OCI-LY3 (cell line): ENCODE results near the gene ZFAND5.

Experiments
- H2AFZ ChIP-seq: fragments of 200-600, 300-600 bp; shearing (Covaris generic); 2 replicates; pipeline ENCODE4 v1.6.0; 2014; ENCODE audit warnings: antibody characterized with exemption, low read depth, low read length
- H3K27ac ChIP-seq: fragments of 200-600, 300-600 bp; sonication (generic); 2 replicates; pipeline ENCODE4 v1.5.1; 2014; ENCODE audit warnings: mild to moderate bottlenecking, low read length, moderate library complexity, mixed read lengths
- H3K27me3 ChIP-seq: fragments of 200-600, 300-600 bp; sonication (generic); 2 replicates; pipeline ENCODE4 v1.6.1; 2014; ENCODE audit warnings: low read depth, low read length, mixed read lengths
- H3K36me3 ChIP-seq: fragments of 200-600, 300-600 bp; sonication (generic); replicated peaks from 2 replicates; pipeline ENCODE3; 2014; ENCODE audit warnings: low read depth, low read length, mixed read lengths
- H3K4me1 ChIP-seq: fragments of 300-600, 200-600 bp; sonication (generic); 2 replicates; pipeline ENCODE4 v1.6.1; 2014; ENCODE audit warnings: low read length, mixed read lengths
- H3K4me2 ChIP-seq: fragments of 200-600, 300-600 bp; sonication (generic); 2 replicates; pipeline ENCODE4 v1.6.1; 2014; ENCODE audit warnings: low read length, mixed read lengths
- H3K4me3 ChIP-seq: fragments of 300-600, 200-600 bp; sonication (generic); 2 replicates; pipeline ENCODE4 v1.5.1; 2014; ENCODE audit warnings: antibody characterized with exemption, mild to moderate bottlenecking, low read length, moderate library complexity
- H3K79me2 ChIP-seq: fragments of 300-600, 200-600 bp; shearing (Covaris generic); 2 replicates; pipeline ENCODE4 v1.6.1; 2014; ENCODE audit warnings: mild to moderate bottlenecking, low read length, mixed read lengths
- H3K9ac ChIP-seq: fragments of 300-600, 200-600 bp; shearing (Covaris generic); 2 replicates; pipeline ENCODE4 v1.6.0; 2014; ENCODE audit warnings: mild to moderate bottlenecking, low read length, moderate library complexity
- H3K9me3 ChIP-seq: fragments of 200-600, 300-600 bp; shearing (Covaris generic); 2 replicates; pipeline ENCODE4 v1.6.1; 2014; ENCODE audit warnings: low read length, mixed read lengths; ENCODE audit not compliant: insufficient read depth
- H4K20me1 ChIP-seq: fragments of 200-600, 300-600 bp; sonication (generic); 2 replicates; pipeline ENCODE4 v1.6.1; 2016; ENCODE audit warnings: low read length, mixed read lengths; ENCODE audit not compliant: insufficient read depth
- CTCF ChIP-seq: fragments of 200-600, 300-600 bp; sonication (generic); IDR thresholded peaks from 2 replicates; pipeline ENCODE4 v1.5.1; 2014; ENCODE audit warnings: antibody characterized with exemption, low read length, low read depth
- EZH2phosphoT487 ChIP-seq: fragments of 200-600 bp; shearing (Covaris generic); IDR thresholded peaks from 2 replicates; pipeline ENCODE4 v1.6.1; 2018; ENCODE audit warnings: antibody characterized with exemption, mixed run types, low read depth

The ZFAND5 gene

GRCh38 chr9:72352911-72353388, 12.1 kb downstream of the ZFAND5 start:
- no peak overlapping the region for H3K4me3 ChIP-seq
- H2AFZ ChIP-seq: no peak overlapping the region
- H3K36me3 ChIP-seq: peaks cover 55% of the 10 kb centered on the region
- no peak overlapping the region for H3K27ac ChIP-seq
- no peaks in the 10 kb centered on the region for H3K9me3 ChIP-seq
- H3K4me2 ChIP-seq: no peak overlapping the region
- H4K20me1 ChIP-seq: peaks cover 17% of the 10 kb centered on the region
- H3K27me3 ChIP-seq: no peaks in the 10 kb centered on the region
- no peaks in the 10 kb centered on the region for H3K4me1 ChIP-seq
- H3K9ac ChIP-seq: no peak overlapping the region
- TF ChIP-seq EZH2phosphoT487 (no peak), CTCF (no peak)
- H3K79me2 ChIP-seq: peaks cover 20% of the 10 kb centered on the region

GRCh38 chr9:72351538-72352453, 13.2 kb downstream of the ZFAND5 start:
- H3K9me3 ChIP-seq: no peaks in the 10 kb centered on the region
- peaks cover 8% of the 10 kb centered on the region for H3K79me2 ChIP-seq
- H2AFZ ChIP-seq: no peak overlapping the region
- no peak overlapping the region for H3K4me3 ChIP-seq
- peaks cover 46% of the 10 kb centered on the region for H3K36me3 ChIP-seq
- TF ChIP-seq CTCF (no peak), EZH2phosphoT487 (no peak)
- 0 out of 2 replicates have a peak, but pooled peaks cover 6% of the 10 kb centered on the region for H4K20me1 ChIP-seq
- H3K27me3 ChIP-seq: no peaks in the 10 kb centered on the region
- H3K9ac ChIP-seq: no peak overlapping the region
- no peak overlapping the region for H3K27ac ChIP-seq
- H3K4me2 ChIP-seq: no peak overlapping the region
- no peaks in the 10 kb centered on the region for H3K4me1 ChIP-seq

- no peaks in the 10 kb centered on the region; the same call in 1 of the 2 replicates for H3K79me2 ChIP-seq
- H3K9me3 ChIP-seq: no peaks in the 10 kb centered on the region
- H3K36me3 ChIP-seq: peaks cover 28% of the 10 kb centered on the region
- H3K4me1 ChIP-seq: no peaks in the 10 kb centered on the region
- no peaks in the 10 kb centered on the region for H4K20me1 ChIP-seq
- H2AFZ ChIP-seq: no peak overlapping the region
- H3K9ac ChIP-seq: no peak overlapping the region
- no peak overlapping the region for H3K4me3 ChIP-seq
- H3K27ac ChIP-seq: no peak overlapping the region
- H3K27me3 ChIP-seq: no peaks in the 10 kb centered on the region
- no peak overlapping the region for H3K4me2 ChIP-seq
- TF ChIP-seq EZH2phosphoT487: no peak
- TF ChIP-seq CTCF: no peak
Observed at GRCh38 chr9:72349911-72350310, 15.1 kb downstream of the ZFAND5 start.

GRCh38 chr9:72349240-72349639, 15.8 kb downstream of the ZFAND5 start:
- peaks cover 22% of the 10 kb centered on the region for H3K36me3 ChIP-seq
- H3K9me3 ChIP-seq: no peaks in the 10 kb centered on the region
- no peak overlapping the region for H3K9ac ChIP-seq
- no peak overlapping the region for H3K4me3 ChIP-seq
- no peaks in the 10 kb centered on the region; the same call in 1 of the 2 replicates for H3K79me2 ChIP-seq
- no peak overlapping the region for H3K27ac ChIP-seq
- no peak overlapping the region for H2AFZ ChIP-seq
- H3K27me3 ChIP-seq: no peaks in the 10 kb centered on the region
- H4K20me1 ChIP-seq: no peaks in the 10 kb centered on the region
- H3K4me1 ChIP-seq: no peaks in the 10 kb centered on the region
- no peak for TF ChIP-seq CTCF
- no peak for TF ChIP-seq EZH2phosphoT487
- no peak overlapping the region for H3K4me2 ChIP-seq
